ENCODE data around the gene TCF7. TPM values are rescaled to one million over a fixed set of nuclear protein-coding genes. Genes with fewer than 3 reads are reported as not detected.
A peak's percentile ranks its signal among the peaks of the same experiment; 100 is the strongest.

Gene TCF7
- total and polyA plus RNA-seq, 2 donors (not counting 1 experiment from before 2014, with no cell fraction given) = 3.1 to 3.3 TPM

- Histone ChIP-seq H3K27ac (ENCODE audit: insufficient read depth, low read length) (no peak overlapping the region), H3K9ac (ENCODE audit: insufficient read depth, low read length) (no peak overlapping the region), H3K4me3 (replicated peaks in 1 of 4; ENCODE audit: control extremely low read depth in 1 of 4, insufficient read depth in 1 of 4, low read depth in 3 of 4, low read length in 4 of 4) (no peak overlapping the region), H4K20me1 (ENCODE audit: control insufficient read depth, extremely low read depth, insufficient read depth, low read length) (peaks cover 2% of the 10 kb centered on the region), H3K4me2 (ENCODE audit: extremely low read depth, insufficient read depth, low read length) (no peak overlapping the region), H3K36me3 (ENCODE audit: control insufficient read depth, insufficient read depth, low read length) (peaks cover 24% of the 10 kb centered on the region), H2AFZ (ENCODE audit: low read length) (no peak overlapping the region), H3K79me2 (ENCODE audit: control insufficient read depth, insufficient read depth, low read length) (peaks cover 6% of the 10 kb centered on the region), H3K27me3 (ENCODE audit: control insufficient read depth, insufficient read depth, low read length) (no peaks in the 10 kb centered on the region), H3K4me1 (ENCODE audit: control insufficient read depth, extremely low read depth, insufficient read depth, low read length) (peaks cover 14% of the 10 kb centered on the region), H3K9me3 (ENCODE audit: control insufficient read depth, insufficient read depth, low read depth, low read length) (no peaks in the 10 kb centered on the region)
- peak; percentile 51 to 65 for DNase-seq (ENCODE audit: low read depth in 2 of 2)
- TF ChIP-seq CTCF (conservative IDR thresholded peaks at IDR 0.05 in 1 of 2, IDR thresholded peaks at IDR 0.05 in 1 of 2; ENCODE audit: low read depth in 1 of 2, low read length in 2 of 2) (peak; percentile 82 to 97), EZH2 (IDR thresholded peaks at IDR 0.05; ENCODE audit: low read length, missing control alignments) (no peak)
Measured at GRCh38 chr5:134145779-134146581, 31.5 kb downstream of the TCF7 start.

- TF ChIP-seq CTCF (conservative IDR thresholded peaks at IDR 0.05 in 1 of 2, IDR thresholded peaks at IDR 0.05 in 1 of 2; ENCODE audit: low read depth in 1 of 2, low read length in 2 of 2) (no peak), EZH2 (IDR thresholded peaks at IDR 0.05; ENCODE audit: low read length, missing control alignments) (no peak)
- H4K20me1 ChIP-seq (ENCODE audit: control insufficient read depth, extremely low read depth, insufficient read depth, low read length) = peaks cover 2% of the 10 kb centered on the region
- no peaks in the 10 kb centered on the region for H3K27me3 ChIP-seq (ENCODE audit: control insufficient read depth, insufficient read depth, low read length)
- peaks cover 6% of the 10 kb centered on the region for H3K79me2 ChIP-seq (ENCODE audit: control insufficient read depth, insufficient read depth, low read length)
- H3K4me1 ChIP-seq (ENCODE audit: control insufficient read depth, extremely low read depth, insufficient read depth, low read length) = peaks cover 14% of the 10 kb centered on the region
- no peak overlapping the region for H2AFZ ChIP-seq (ENCODE audit: low read length)
- no peak overlapping the region for H3K9ac ChIP-seq (ENCODE audit: insufficient read depth, low read length)
- H3K4me3 ChIP-seq (replicated peaks in 1 of 4; ENCODE audit: control extremely low read depth in 1 of 4, insufficient read depth in 1 of 4, low read depth in 3 of 4, low read length in 4 of 4) = no peak overlapping the region
- no peaks in the 10 kb centered on the region for H3K9me3 ChIP-seq (ENCODE audit: control insufficient read depth, insufficient read depth, low read depth, low read length)
- peaks cover 24% of the 10 kb centered on the region for H3K36me3 ChIP-seq (ENCODE audit: control insufficient read depth, insufficient read depth, low read length)
- H3K4me2 ChIP-seq (ENCODE audit: extremely low read depth, insufficient read depth, low read length) = no peak overlapping the region
- H3K27ac ChIP-seq (ENCODE audit: insufficient read depth, low read length) = no peak overlapping the region
- peak in 1 of 2 donors; percentile 50 for DNase-seq (ENCODE audit: low read depth in 2 of 2)
Measured at GRCh38 chr5:134146651-134147518, 32.4 kb downstream of the TCF7 start.

- Histone ChIP-seq H3K79me2 (ENCODE audit: control insufficient read depth, insufficient read depth, low read length) (peaks cover 6% of the 10 kb centered on the region), H3K27ac (ENCODE audit: insufficient read depth, low read length) (no peak overlapping the region)
Measured at GRCh38 chr5:134148316-134148715, 33.8 kb downstream of the TCF7 start.

More at GRCh38 chr5:134148316-134148715, 33.8 kb downstream of the TCF7 start:
- DNase-seq (ENCODE audit: low read depth in 2 of 2) = no peak
- H3K36me3 ChIP-seq (ENCODE audit: control insufficient read depth, insufficient read depth, low read length) = peaks cover 17% of the 10 kb centered on the region
- H4K20me1 ChIP-seq (ENCODE audit: control insufficient read depth, extremely low read depth, insufficient read depth, low read length) = peaks cover 2% of the 10 kb centered on the region
- TF ChIP-seq CTCF (conservative IDR thresholded peaks at IDR 0.05 in 1 of 2, IDR thresholded peaks at IDR 0.05 in 1 of 2; ENCODE audit: low read depth in 1 of 2, low read length in 2 of 2) = no peak
- no peak for TF ChIP-seq EZH2 (IDR thresholded peaks at IDR 0.05; ENCODE audit: low read length, missing control alignments)
- H3K4me3 ChIP-seq (replicated peaks in 1 of 4; ENCODE audit: control extremely low read depth in 1 of 4, insufficient read depth in 1 of 4, low read depth in 3 of 4, low read length in 4 of 4) = no peak overlapping the region
- H3K4me2 ChIP-seq (ENCODE audit: extremely low read depth, insufficient read depth, low read length) = no peak overlapping the region
- no peak overlapping the region for H2AFZ ChIP-seq (ENCODE audit: low read length)
- H3K9me3 ChIP-seq (ENCODE audit: control insufficient read depth, insufficient read depth, low read depth, low read length) = no peaks in the 10 kb centered on the region
- no peak overlapping the region for H3K9ac ChIP-seq (ENCODE audit: insufficient read depth, low read length)
- no peaks in the 10 kb centered on the region for H3K27me3 ChIP-seq (ENCODE audit: control insufficient read depth, insufficient read depth, low read length)
- H3K4me1 ChIP-seq (ENCODE audit: control insufficient read depth, extremely low read depth, insufficient read depth, low read length) = peaks cover 14% of the 10 kb centered on the region

Data from fibroblast of lung (primary cell).